Stomach (tissue), 9 donors: Measurements from ENCODE around the gene TMCC2. TPM values are rescaled to one million over a fixed set of nuclear protein-coding genes. Genes with fewer than 3 reads are reported as not detected.
A peak's percentile ranks its signal among the peaks of the same experiment; 100 is the strongest.

ENCODE experiments used
- DNase-seq, 2 donors: peaks; one replicate each; pipeline versions ENCODE4 v3.0.0 to v3.0.0-alpha.2; 2013 to 2019
- H3K27ac ChIP-seq, 5 donors: fragments of 200-600 bp in 4 of 5; sonication (generic) in 4 of 5; one replicate each; pipeline ENCODE4 v1.5.1; 2013 to 2019; ENCODE audit warnings: mild to moderate bottlenecking in 1 of 5, moderate library complexity in 1 of 5
- H3K27me3 ChIP-seq, 3 donors: fragments of 200-600 bp; sonication (generic); one replicate each; pipeline ENCODE4 v1.5.1; 2017 to 2019; ENCODE audit warnings: mixed run types in 1 of 3
- H3K36me3 ChIP-seq, 4 donors: fragments of 200-600 bp; sonication (generic); 1 replicate in 3 of 4; 2 replicates in 1 of 4; pipeline ENCODE4 v1.5.1; 2016 to 2019
- H3K4me1 ChIP-seq, 4 donors: fragments of 200-600 bp; sonication (generic); one replicate each; pipeline ENCODE4 v1.5.1; 2016 to 2019
- H3K4me3 ChIP-seq, 4 donors: fragments of 200-600 bp; sonication (generic) in 3 of 4; one replicate each; pipeline ENCODE4 v1.5.1; 2016 to 2019; ENCODE audit warnings: mild to moderate bottlenecking in 1 of 4
- H3K9me3 ChIP-seq, 4 donors: fragments of 200-600 bp; sonication (generic); one replicate each; pipeline ENCODE4 v1.5.1; 2016 to 2019
- CTCF ChIP-seq, 7 experiments: fragments of 450-650 bp in 4 of 7; fragments of 200-600 bp in 3 of 7; sonication (generic) in 3 of 7; IDR thresholded peaks; one replicate each; pipeline ENCODE4 v1.5.1; 2016 to 2019; ENCODE audit warnings: antibody characterized with exemption in 7 of 7, control low read depth in 2 of 7, mild to moderate bottlenecking in 1 of 7
- EP300 ChIP-seq: sonication (generic); formaldehyde crosslinking; IDR thresholded peaks from one replicate; pipeline ENCODE4 v1.6.1; 2017; ENCODE audit warnings: antibody characterized with exemption
- POLR2A ChIP-seq, 4 donors: fragments of 450-650 bp; IDR thresholded peaks; one replicate each; pipeline ENCODE4 v1.6.1; 2016; ENCODE audit warnings: antibody characterized with exemption in 4 of 4, control low read depth in 2 of 4, mild to moderate bottlenecking in 1 of 4, moderate library complexity in 1 of 4
- POLR2AphosphoS5 ChIP-seq, 3 donors: sonication (generic); formaldehyde crosslinking; IDR thresholded peaks; one replicate each; pipeline ENCODE4 v1.6.1; 2016; ENCODE audit warnings: antibody characterized with exemption in 3 of 3
- WGBS, 5 donors: extraction: QIAGEN DNeasy Blood & Tissue Kit in 3 of 5; methylation state at CpG; one replicate each; pipeline versions ENCODE4 v1.1.5 to v1.1.7; 2013 to 2018; 5-methylcytosine and 5-hydroxymethylcytosine counted together
- intact Hi-C: fragments of 100-400 bp; cut with DNase I; formaldehyde crosslinking; loops from one replicate; pipeline ENCODE4 v1.15.1; 2023; ENCODE audit warnings: low total_unique reads
- polyA plus RNA-seq, 3 donors: library from polyadenylated mRNA; stranded (reverse); fragments of 200-250 nt; gene quantifications; one replicate each; pipeline ENCODE4 v1.2.3, GENCODE V29; 2013
- total RNA-seq, 5 donors: library from RNA; depleted of rRNA; stranded (reverse); fragments of >200 nt; gene quantifications; one replicate each; pipeline versions ENCODE4 v1.1.0 to v1.2.3, GENCODE V29; 2014 to 2016
- donor health status: healthy with polysubstance abuse.
- donor health status: Bipolar disorder and iron deficiency.
- donor health status: healthy.

TMCC2 gene
- total and polyA plus RNA-seq, 8 donors, result 0.45 to 3.1 (median 1.5) TPM; not detected in 2

DNA sequence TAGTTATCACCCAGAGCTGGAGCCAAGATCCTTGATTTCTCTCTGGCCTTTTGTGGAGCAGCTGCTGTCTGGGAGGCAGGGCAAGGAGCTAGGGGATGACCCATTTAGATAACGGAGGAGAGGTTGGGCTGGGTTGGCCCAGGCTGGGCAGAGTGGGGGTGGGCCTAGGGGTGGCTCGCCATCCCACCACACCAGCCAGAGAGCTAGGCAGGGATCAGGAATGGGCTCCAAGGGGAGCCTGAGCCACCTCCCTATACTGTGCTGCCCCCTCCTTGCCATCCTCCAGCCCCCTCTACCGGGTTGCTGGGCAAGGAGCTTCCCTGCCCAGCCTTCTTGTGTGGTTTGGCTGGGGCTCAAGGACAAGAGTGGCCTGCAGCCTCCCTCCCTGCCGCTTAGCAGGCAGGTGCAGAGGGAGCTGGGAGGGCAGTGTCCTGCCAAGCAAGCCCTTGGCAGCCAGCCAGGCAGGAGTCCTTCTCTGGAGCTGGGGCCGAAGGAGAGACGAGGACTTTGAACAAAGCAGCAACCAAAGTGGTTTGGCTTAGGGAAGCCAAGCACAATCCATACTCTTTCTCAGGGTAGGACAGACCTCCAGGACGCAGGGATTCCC, 89.7 kb downstream of the TMCC2 start:
- intact Hi-C loops, result no loop called here
- peak overlapping the region; percentile 32 to 93 (median 71) for H3K27ac ChIP-seq
- WGBS, 5 donors, result 22 to 37% (median 24%) methylated on average over 4 to 7 of the region's 7 CpGs

DNA sequence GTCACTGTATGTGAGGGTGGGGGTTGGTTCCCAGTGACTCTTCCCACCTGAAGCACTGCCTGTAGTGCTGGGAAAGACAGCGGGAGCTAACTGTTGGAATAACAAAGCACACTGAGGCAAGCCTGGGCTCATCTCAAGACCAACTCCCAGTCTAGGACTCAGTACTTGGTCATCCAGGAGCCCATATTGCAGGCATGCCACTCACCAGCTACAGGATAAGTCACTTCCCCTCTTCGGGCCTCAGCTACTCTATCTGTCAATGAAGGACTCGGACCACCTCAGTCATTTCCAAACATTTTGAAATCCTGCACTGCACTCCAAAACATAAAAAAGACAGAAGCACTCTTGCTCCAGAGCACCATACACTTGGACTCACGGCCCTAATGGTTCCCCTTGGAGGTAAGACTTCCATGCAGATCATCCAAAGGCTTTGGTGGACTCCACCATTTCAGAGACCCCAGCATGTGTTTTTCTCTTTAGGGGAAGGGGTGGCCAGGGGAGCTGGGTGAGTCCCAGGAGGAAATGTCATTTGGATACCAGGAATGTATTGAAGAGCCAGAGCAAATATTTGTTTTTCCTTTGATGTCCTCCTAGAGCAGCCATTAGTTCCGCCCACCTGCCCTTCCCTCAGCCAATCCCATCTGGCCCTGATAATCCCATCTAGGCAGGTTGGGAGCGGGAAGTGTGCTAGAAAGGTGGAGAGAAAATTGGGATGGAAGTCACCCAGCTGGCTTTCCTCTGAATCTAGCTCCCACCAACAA, 90.7 kb downstream of the TMCC2 start:
- WGBS, 5 donors, result 64 to 90% (median 72%) methylated on average over 6 of the region's 6 CpGs
- Histone ChIP-seq H3K9me3 (no peaks in the 10 kb centered on the region), H3K4me1 (peaks cover 73 to 82% (median 78%) of the 10 kb centered on the region in 4 donors), H3K27me3 (no peaks in the 10 kb centered on the region), H3K27ac (peak overlapping the region; percentile 45 to 93 (median 71)), H3K4me3 (peak overlapping the region in 1 of 4 donors; percentile 69), H3K36me3 (no peaks in the 10 kb centered on the region)
- no peak for TF ChIP-seq EP300
- no peak for TF ChIP-seq POLR2AphosphoS5 (IDR thresholded peaks at IDR 0.05)
- no peak for TF ChIP-seq POLR2A (IDR thresholded peaks at IDR 0.05)
- no peak for DNase-seq
- intact Hi-C loops, result no loop called here

More for the DNA sequence above, 89.7 kb downstream of the TMCC2 start:
- Histone ChIP-seq H3K4me1 (peaks cover 77 to 91% (median 81%) of the 10 kb centered on the region in 4 donors), H3K4me3 (no peak overlapping the region), H3K9me3 (no peaks in the 10 kb centered on the region), H3K27me3 (no peaks in the 10 kb centered on the region), H3K36me3 (no peaks in the 10 kb centered on the region)
- DNase-seq, result peak; percentile 93 to 96
- TF ChIP-seq POLR2AphosphoS5 (IDR thresholded peaks at IDR 0.05) (peak in 2 of 3 donors; percentile 53 to 87), EP300 (no peak), CTCF (IDR thresholded peaks at IDR 0.05) (peak in 1 of 7 experiments; percentile 17), POLR2A (IDR thresholded peaks at IDR 0.05) (no peak)

DNA sequence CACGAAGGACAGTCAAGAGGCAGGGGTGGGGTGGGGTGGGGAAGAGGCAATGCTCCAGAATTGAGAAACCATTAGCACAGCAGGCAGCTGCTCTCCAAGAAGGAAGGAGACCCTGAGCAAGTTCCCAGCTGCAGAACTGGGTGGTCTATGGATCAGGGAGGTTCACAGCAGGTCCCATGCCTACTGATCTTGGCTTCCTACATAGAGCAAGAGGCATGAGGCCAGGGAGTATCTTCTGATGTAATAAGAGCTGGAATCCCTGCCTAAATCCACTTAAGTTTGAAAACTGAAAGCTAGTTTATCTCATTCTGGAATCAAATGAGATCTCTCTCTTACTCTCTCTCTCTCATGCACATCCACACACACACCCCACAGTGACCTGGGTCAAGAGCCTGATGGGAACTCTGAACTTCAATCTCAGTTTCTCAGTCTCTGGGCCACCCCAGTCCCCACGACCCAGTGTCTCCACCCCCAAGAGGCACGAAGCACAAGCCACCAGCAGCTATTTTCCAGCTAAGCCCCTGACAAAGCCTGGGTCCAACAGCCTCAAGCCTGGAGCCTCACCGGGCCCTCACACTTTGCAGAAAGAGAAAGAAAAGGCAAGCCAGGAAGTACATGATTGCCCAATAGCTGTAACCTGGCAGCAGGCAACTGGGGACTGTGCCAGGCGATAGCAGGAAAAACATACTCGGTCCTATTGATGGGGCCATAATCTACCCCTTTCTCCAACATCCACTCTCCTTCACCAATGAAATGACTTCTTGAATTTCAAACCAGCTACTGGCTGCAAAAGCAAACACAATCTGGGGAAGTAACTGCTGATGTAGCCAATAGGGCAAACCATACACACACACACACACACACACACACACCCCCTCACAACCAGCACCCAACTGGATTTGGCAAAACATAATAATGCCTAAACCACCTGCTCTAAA, 91.6 kb downstream of the TMCC2 start:
- Histone ChIP-seq H3K36me3 (no peaks in the 10 kb centered on the region), H3K4me1 (peaks cover 64 to 72% (median 69%) of the 10 kb centered on the region in 4 donors), H3K27me3 (no peaks in the 10 kb centered on the region), H3K27ac (peak overlapping the region; percentile 45 to 93 (median 71)), H3K4me3 (peak overlapping the region in 3 of 4 donors; percentile 17 to 75 (median 69)), H3K9me3 (no peaks in the 10 kb centered on the region)
- intact Hi-C loops, result loop anchor here (2.0 kb wide), 1 partner anchor 43 kb away; no protein-coding TSS in a partner anchor
- WGBS, 5 donors, result 12 to 48% (median 15%) methylated on average over 4 to 6 of the region's 6 CpGs
- no peak for TF ChIP-seq POLR2A (IDR thresholded peaks at IDR 0.05)
- peak in 2 of 3 donors; percentile 31 to 80 for TF ChIP-seq POLR2AphosphoS5 (IDR thresholded peaks at IDR 0.05)
- no peak for TF ChIP-seq CTCF (IDR thresholded peaks at IDR 0.05)
- no peak for TF ChIP-seq EP300
- peak; percentile 86 to 94 for DNase-seq

DNA sequence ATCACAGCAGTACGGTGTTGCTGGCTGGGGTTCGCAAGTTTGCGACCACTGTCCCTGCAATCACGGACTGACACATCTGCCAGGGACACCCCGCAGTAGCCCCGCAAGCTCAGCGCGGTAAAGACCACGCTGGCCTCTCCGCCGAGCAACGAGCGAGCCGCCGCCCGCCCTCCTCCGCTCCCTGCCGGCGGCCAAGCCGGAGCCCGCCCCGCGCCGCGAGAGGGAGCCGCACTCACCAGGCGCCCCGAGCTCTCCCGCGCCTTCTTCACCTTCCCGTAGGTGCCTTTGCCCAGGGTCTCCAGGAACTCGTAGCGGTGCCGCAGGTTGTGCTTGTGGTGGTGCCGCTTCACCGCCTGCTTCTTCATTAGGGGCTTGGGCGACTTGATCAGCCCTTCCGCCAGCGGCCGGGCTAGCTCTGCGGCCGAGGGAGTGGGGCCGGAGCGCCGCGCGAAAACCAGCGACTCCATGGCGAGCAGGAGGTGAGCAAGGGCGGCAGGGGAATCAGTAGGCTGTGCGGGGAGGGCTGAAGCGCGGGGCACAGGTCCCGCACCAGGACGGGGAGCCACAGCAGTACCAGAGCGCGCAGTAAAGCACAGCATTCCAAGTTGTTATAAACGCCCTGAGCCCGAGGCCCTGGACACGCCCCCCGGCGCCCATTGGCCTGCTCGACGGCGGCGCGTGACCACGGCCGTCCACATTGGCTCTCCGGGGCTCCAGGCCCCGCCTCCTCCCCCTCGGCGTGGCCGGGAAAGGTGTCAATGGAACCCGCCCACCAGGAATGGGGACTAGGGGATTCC, 93.6 kb downstream of the TMCC2 start, which contains the start of gene NUAK2:
TSS of gene NUAK2 (minus strand) at position 584 of the 797 bp plus-strand sequence. CDS start at position 467, 117 bp downstream.
- H3K9me3 ChIP-seq, result no peaks in the 10 kb centered on the region
- intact Hi-C loops, result loop anchor here (2.0 kb wide), 1 partner anchor 45 kb away; no protein-coding TSS in a partner anchor
- DNase-seq, result peak; percentile 95 to 96
- peaks cover 48 to 60% (median 52%) of the 10 kb centered on the region in 4 donors for H3K4me1 ChIP-seq
- TF ChIP-seq POLR2A (IDR thresholded peaks at IDR 0.05), result peak in 1 of 4 donors; percentile 53
- TF ChIP-seq CTCF (IDR thresholded peaks at IDR 0.05), result peak in 2 of 7 experiments; percentile 8 to 35
- TF ChIP-seq POLR2AphosphoS5 (IDR thresholded peaks at IDR 0.05), result peak in 2 of 3 donors; percentile 67 to 68
- TF ChIP-seq EP300, result no peak
- peak within 1 kb of the TSS; percentile 82 to 93 (median 87) for H3K27ac ChIP-seq
- H3K27me3 ChIP-seq, result peaks cover 0 to 7% (median 0%) of the 10 kb centered on the region in 3 donors
- H3K36me3 ChIP-seq, result no peaks in the 10 kb centered on the region
- WGBS, 5 donors, result 0 to 1% (median 1%) methylated on average over 12 to 75 of the region's 75 CpGs
- peak within 1 kb of the TSS; percentile 62 to 75 (median 72) for H3K4me3 ChIP-seq
